HG03457 (cell line): ENCODE results near the gene ANOS1.
"Not testable (repeated sequence)": the region's sequence is repeated elsewhere in the genome, so short reads cannot be mapped to it uniquely, and the experiment has no call there.

ENCODE experiments used
- ATAC-seq: cut with Tn5 transposase; IDR thresholded peaks from one replicate; pipeline ENCODE4 v1.9.1; 2021; ENCODE audit warnings: moderate number of reproducible peaks; ENCODE audit not compliant: unreplicated experiment

ANOS1 gene

GRCh38 chrX:8629871-8630270 lies 102.1 kb downstream of the ANOS1 start:
- ATAC-seq, result no peak

GRCh38 chrX:8627796-8628195 lies 104.1 kb downstream of the ANOS1 start:
- ATAC-seq, result no peak

GRCh38 chrX:8607326-8607725 lies 124.6 kb downstream of the ANOS1 start:
- no peak for ATAC-seq

DNA sequence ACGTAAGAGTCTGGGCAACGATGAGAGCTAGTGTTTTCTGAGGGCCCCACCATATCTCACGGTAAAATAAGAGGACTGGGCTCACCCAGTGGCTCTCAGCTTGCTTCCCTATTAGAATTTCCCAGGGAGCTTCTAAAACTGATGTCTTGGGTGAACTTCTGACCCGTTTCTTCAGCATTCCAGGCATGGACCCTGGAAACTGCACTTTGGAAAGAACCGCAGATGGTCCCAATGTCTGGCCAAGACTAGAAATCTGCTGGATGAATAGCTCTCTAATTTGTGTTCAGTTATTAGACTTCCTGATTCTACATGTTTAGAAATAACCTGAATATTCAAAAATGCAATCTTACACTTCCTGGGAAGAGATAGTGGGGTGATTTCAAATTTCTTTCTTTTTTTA lies 127.8 kb downstream of the ANOS1 start:
- ATAC-seq, result no peak

DNA sequence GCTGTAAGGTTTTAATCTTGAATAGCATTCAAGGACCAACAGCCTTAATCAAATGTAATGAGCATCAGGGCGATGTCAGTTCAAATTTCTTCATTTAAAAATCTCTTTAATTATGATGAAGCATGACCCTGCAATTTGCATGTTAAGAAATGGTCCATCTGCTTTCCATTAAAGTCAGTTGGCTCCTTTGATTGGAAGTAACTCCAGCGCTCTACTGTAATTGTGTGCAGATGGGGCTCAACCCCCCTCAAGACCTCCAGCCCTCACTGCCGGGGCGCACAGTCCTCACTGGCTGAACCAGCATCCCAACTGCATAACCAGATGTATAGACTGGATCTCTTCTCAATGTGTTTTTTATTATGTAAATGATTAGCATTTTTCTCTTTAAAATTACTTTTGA lies 140.4 kb downstream of the ANOS1 start:
- ATAC-seq, result no peak

DNA sequence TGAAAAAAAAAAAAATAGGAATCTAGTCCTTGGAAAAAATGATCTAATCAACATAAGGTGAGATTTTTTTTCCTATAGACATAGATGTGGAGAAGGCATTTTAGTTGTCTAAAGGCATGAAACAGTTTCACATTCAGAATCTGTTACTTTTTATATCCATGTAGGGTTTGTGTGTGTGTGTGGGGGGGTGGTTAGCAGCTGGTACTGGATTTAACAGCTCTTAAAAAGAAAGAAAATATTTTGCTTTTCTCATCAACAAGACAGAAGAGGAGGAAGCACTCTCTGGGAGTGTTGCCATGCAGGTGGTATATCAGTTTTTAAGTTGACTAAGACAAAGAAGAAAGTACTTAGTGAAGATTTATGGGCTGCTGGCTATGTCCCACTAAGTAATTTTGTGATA lies 145.0 kb downstream of the ANOS1 start:
- ATAC-seq, result no peak

GRCh38 chrX:8579602-8580001 lies 152.3 kb downstream of the ANOS1 start:
- no peak for ATAC-seq

DNA sequence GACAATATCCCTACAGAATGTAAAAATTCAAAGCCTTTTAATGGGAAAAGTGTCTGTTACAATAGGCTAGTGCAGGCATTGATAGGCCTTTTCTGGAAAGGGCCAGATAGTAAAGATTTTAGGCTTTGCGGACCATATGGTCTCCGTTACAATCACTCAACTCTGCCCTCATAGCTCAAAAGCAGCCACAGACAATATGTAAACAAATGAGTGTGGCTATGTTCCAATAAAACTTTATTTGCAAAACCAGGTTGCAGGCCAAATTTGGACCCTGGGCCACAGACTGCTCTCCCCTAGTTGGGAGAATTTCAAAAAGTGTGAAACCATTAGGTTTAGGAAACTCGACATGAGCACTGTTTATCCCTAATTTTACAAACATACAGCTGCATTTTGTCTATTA lies 155.1 kb downstream of the ANOS1 start:
- ATAC-seq, result no peak

DNA sequence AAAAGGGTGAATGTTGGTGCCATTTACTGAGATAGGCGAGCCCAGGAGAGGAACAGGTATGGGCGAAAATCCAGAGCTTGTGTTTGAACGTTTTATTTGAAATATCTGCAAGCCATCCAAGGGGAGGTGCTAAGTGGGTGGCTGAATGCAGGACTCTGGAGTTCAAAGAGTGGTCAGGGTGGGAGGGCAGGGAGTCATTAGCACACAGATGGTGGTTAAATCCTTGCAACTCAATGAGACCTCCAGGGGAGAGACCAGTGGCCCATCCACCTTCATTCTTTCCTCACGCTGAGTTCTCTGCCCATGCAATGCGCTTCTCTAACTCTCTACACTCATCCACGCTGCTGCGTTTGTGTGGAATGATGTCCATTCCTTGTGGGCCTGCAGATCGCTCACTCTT lies 166.2 kb downstream of the ANOS1 start:
- ATAC-seq, result no peak

- no peak for ATAC-seq
These were observed 183.5 kb downstream of the ANOS1 start for GRCh38 chrX:8548446-8548845.

- no peak for ATAC-seq
These were observed 185.2 kb downstream of the ANOS1 start for GRCh38 chrX:8546715-8547114.

- ATAC-seq, result no peak
These were observed 211.1 kb downstream of the ANOS1 start for GRCh38 chrX:8520791-8521190.

- ATAC-seq, result no peak
These were observed 211.8 kb downstream of the ANOS1 start for GRCh38 chrX:8520178-8520577.

GRCh38 chrX:8504451-8504850 lies 227.5 kb downstream of the ANOS1 start:
- no peak for ATAC-seq

- ATAC-seq, result not testable (repeated sequence)
These were observed 229.8 kb downstream of the ANOS1 start for GRCh38 chrX:8502101-8502500.

- ATAC-seq, result no peak
These were observed 231.7 kb downstream of the ANOS1 start for GRCh38 chrX:8500203-8500602.

DNA sequence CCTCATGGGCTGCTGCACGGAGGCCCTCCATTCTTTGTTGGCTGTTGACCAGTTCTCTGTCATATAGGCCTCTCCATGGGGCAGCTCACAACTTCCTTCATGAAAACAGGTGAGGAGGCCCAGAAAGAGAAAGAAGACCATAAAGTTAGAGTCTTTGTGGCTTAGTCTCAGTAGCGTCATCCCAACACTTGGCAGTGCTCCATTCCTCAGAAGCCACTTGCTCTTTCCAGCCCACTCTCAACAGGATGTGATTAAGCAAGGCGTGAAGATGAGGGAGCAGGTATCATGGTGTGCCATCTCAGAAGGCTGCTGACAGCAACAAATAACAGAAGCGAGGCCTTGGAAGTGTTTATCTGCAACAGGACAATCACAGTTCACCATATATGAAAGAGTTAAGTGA lies 236.9 kb downstream of the ANOS1 start:
- ATAC-seq, result not testable (repeated sequence)

DNA sequence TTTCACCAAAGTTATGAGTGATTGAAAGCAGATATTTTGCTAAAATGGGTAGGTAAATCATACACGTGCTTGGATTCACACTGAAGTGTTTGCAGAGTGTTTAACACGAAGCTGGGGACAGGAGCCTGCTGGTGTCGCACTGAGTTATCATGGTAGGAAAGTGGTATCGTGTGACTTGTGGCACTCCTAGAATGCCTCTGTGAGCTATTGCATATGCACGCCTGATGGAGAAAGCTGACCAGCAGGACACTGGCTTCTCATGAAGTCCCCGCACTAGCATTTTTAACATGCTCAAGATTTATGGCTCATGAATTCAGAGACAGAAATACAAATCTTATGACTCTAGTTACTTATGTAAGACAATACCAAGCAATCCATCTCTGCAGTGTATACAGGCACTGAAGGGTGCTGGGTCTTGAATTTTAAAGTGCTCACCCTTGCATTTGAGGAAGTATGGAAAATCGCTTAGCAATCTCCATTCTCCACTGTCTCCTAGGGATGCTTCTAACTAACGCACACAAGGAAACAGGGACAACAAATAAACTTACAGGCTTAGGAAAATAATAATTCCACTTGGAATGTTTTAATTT lies 247.5 kb downstream of the ANOS1 start:
- no peak for ATAC-seq
